ENCODE results near the gene TAC3.
"Not testable (repeated sequence)": the region's sequence is repeated elsewhere in the genome, so short reads cannot be mapped to it uniquely, and the experiment has no call there.

The TAC3 gene

GRCh38 chr12:57033431-57033830 is 17.1 kb upstream of the TAC3 start:
- no peak for DNase-seq

DNA sequence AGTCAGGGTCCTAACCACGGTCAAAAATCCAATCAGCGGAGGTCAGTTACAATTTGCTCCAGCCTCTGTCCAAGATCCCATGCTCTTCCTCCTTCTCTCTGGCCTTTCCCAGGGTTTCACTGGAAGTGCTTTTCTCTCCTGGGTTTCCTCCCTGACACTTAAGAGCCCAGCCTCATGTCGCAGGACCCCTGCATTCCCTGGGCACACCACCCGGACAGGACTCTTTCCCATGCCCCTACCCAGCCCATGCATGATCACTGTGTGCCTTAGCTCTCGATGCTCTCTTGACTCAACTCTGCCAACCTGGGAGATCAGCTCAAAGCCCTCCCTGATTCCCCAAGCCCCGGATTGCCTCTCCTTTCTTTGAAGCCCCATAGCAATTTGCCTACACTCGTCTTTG is 15.5 kb upstream of the TAC3 start:
- DNase-seq: no peak

DNA sequence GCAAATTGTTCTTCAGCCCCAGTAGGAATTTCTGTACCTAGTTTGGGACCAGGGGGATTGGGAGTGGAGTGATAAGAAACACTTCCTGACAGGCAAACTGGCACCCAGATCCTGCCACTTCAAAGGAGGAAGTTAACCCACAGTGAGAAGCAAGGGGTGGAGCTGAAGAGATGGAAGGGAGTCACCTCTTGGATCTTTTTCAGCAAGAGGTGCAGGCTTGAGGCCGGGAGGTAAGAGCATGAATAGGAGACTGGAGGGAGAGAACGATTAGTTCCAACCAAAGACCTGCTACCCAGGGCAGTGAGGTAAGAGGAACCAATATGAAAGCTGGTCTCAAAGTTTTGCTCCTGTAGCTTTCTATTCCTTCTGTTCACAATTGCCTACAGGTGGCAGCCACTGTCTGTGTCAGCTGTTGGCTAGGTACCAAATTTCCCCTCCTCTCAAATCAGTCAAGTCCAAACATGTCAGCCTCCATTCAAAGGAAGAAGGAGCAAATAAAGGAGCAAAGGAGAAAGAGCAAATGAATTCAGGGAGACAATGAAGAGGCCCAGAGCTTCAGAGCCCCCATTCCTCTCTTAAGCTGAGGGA is 14.9 kb upstream of the TAC3 start:
- no peak for DNase-seq

GRCh38 chr12:57029457-57029856 is 13.1 kb upstream of the TAC3 start:
- DNase-seq: no peak

GRCh38 chr12:57027805-57028153 is 11.4 kb upstream of the TAC3 start:
- no peak for DNase-seq

DNA sequence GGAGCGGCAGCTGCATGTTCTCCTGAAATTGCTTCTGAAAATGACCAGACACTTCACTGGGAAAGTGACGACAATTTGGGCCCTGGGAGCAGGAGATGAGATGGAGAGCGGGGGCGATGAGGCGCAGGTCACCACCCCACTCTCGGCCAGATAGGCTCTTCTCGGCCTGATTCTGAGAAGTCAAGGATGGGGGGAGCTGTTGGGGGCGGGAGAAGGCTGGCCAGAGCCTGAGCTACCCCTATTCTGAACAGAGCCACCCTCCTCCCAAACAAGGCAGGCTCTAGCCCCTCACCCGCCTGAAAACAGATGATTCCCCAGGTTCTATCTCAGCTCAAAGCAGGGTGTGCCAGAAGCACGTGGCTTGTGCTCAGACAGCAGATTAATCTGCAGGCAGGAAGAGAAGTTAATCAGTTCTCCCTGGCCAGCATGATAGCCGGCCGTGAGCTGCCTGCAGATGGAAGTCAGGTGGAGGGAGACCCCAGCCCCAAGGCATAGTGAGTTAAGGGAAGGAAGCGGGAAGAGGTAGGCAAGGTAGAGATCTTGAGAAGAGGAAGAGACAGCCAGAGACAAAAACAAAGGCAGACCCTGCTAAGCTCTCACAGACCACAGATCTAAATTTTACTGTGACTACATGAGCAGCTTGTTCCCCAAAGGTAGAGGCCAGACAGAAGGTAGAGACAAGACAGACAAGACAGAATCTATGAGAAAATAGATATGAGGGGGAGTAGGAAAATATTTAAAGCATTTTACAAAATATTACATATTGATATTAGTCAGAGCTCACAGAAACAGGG is 10.9 kb upstream of the TAC3 start:
- no peak for DNase-seq

GRCh38 chr12:57025196-57025595 is 8.9 kb upstream of the TAC3 start:
- DNase-seq: no peak

GRCh38 chr12:57022324-57022723 is 6.0 kb upstream of the TAC3 start:
- not testable (repeated sequence) for DNase-seq

GRCh38 chr12:57019983-57020719 is 3.8 kb upstream of the TAC3 start:
- DNase-seq: no peak

- no peak for DNase-seq
Observed at GRCh38 chr12:57018906-57019305, 2.6 kb upstream of the TAC3 start.

- not testable (repeated sequence) for DNase-seq
Observed at GRCh38 chr12:57018353-57018752, 2.0 kb upstream of the TAC3 start.

DNA sequence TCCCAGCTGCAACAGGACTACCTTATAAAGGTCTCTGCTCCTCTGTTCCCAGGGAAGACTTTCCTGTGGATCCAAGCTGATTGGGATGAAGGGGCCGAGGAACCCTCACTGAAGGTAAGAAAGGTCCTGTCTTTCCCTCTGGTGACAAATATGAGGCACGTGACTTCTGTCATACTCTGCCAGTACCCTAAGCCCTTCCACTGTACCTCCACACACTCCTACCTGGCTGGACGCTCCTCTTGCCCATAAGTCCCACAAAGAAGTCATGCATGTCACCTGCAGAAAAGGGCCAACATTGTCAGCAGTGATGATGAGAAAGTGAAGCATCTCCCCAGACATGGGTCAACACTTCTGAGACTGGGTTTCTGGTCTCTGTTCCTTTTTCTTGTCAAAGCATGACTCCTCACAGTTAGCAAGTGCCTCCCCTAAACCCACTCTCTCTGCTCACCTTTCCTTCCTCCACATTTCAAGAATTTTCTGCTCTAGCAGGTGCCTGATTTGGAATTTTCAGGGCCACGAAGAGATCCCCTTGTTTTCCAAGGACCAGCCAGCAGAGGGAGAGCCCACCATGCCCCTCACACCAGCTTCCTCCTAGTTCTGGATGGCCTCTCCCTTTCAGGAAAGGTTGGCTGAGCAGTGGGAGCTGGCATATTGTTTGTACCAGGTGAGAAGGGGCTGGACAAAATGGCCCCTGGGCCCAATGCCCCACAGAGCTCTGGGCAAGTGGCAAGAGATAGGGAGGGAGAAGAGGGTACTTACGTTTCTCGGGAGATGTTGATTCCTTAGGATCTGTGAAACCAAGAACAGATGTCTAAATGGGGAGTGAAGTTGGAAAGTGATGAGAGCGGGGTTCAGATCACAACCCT is 3.5 kb downstream of the TAC3 start:
- no peak for DNase-seq

DNA sequence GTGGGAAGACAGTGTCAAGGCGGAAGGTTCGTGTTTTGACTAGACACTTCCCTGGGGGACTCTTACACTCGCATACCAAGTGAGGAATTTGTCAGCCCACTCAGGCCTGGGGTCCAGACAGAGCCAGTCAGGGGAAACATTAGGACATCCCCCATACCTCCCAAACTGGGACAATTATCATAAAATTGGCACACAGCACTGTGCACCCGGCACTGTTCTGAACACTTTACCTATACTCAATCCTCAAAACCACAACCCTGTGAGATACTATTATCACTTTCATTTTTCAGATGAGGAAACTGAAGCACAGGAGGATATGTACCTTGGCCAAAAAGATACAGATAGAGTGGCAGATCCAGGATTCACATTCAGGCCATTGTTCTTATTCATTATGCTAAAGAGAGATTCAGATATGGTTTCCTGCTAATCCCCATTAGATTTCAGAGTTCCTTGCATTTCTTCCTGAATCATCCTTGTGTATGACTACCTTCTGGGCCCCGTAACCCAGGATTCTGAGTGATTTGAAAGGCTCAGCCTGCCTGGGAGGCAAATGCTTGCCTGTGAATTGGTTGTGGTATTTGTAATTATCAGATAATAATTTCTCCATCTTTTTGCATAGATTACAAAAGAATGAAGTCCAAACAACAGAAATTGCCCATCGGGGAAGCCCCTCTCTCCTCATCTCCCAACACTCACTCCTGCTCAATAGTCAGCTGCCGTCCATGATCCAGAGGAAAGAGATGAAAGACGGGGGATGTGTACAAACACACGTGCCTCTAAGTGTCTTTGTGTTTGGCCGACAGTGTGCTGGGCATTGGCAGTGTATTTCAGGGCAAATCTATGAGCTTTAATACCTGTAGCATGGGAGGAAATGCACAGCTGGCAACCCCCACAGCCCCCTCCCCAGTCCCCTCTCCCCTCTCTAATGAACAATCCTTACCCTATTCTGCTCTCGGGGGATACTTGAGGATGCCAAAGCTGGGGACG is 4.6 kb downstream of the TAC3 start:
- DNase-seq: no peak

- DNase-seq: no peak
Observed at GRCh38 chr12:57010627-57011247, 5.6 kb downstream of the TAC3 start.

DNA sequence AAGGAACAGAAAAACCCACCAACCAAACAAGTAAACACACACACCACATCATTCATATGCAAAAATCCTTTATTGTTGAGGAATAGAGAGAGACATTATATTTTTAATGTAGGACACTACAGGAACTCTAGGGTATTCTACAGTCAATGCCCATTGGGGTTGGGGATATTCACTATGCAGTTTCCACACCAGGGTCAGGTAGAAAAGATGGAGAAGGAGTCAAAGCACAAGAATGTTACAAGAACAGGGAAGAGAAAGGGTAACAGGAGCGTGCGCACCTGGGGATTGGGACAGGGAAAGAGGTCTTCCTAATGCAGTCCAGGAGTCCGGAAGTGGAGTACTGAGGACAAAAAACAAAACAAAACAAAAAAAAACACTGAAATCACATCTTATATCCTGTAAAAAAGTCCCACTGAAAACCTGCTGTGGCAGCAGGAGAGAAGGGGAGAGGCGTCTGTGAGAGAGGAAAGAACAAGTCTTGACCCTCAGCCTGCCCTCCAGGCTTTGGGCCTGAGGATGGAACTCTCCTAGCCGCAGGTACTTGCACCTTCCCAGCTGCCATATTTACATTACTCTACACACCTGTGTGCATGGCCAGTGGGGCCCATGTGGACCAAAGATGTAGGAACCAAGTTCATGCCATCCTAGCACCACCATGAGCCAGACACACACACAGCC is 6.2 kb downstream of the TAC3 start:
- no peak for DNase-seq

- DNase-seq: peak; percentile 61
Observed at GRCh38 chr12:57008178-57008577, 8.2 kb downstream of the TAC3 start.

GRCh38 chr12:57006809-57007475 is 9.4 kb downstream of the TAC3 start:
- no peak for DNase-seq

DNA sequence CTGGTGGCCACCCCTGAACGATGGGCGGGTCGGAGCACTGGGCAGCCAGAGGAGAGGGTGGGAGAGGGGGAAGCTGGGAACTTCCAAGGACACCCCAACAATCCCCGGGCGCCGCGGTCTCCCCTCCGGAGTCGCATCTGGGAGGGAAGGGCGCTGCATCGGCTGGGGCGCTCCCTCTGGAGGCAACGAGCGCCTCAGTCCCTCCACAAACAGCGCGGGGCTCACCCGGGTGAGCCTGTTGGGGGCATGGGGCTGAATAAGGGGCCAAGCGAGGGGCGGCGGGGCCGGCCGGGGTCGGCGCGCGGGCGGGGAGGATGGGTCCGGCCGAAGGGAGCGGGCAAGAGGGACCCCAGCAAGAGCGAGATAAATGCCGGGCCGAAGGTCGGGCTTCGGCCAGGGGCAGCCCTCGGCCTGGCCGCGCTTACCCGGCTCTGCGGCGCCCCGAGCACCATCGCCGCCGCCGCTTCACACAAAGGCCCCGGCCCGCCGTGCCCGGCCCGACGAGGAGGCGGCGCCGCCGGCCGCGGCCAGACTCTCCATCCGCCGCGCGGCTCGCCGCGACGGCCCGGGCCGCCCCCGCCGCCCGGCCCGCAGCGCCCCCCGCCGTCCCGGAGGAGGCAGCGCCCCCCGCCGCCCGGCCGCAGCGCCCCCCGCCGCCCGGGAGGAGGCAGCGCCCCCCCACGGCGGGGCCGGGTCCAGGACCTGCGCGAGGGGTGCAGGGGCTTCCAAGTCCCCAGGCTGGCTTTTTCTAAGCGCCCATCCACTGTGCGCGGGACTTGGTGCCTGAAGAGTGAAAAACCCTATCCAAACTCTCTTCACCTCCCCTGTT is 10.1 kb downstream of the TAC3 start, which contains the start of gene ZBTB39:
TSS of gene ZBTB39 (minus strand) at position 567 of the 829 bp plus-strand sequence. CDS start 1,629 bp downstream, outside the sequence.
- DNase-seq: peak; percentile 73

- no peak for DNase-seq
Observed at GRCh38 chr12:57004651-57005050, 11.7 kb downstream of the TAC3 start.

Data from fibroblast of skin of right biceps (primary cell).